GM10266 (cell line): ENCODE data around the gene AJM1.
A peak's percentile ranks its signal among the peaks of the same experiment; 100 is the strongest.
"Not testable (repeated sequence)": the region's sequence is repeated elsewhere in the genome, so short reads cannot be mapped to it uniquely, and the experiment has no call there.

ENCODE experiments used
- DNase-seq: peaks from one replicate; pipeline ENCODE4 v3.0.0; 2012; ENCODE audit errors: extremely low spot score
- CTCF ChIP-seq: IDR thresholded peaks from 2 replicates; pipeline ENCODE4 v1.5.1; 2012; ENCODE audit warnings: mild to moderate bottlenecking, low read depth; ENCODE audit not compliant: control insufficient read depth, insufficient read depth; ENCODE audit errors: missing control alignments

AJM1 gene

GRCh38 chr9:136842380-136842948, at the start of gene AJM1:
TSS of gene AJM1 (plus strand) at chr9:136842478. CDS start at chr9:136844415, 1,937 bp downstream.
- DNase-seq = peak; percentile 90
- TF ChIP-seq CTCF = peak; percentile 94

DNA sequence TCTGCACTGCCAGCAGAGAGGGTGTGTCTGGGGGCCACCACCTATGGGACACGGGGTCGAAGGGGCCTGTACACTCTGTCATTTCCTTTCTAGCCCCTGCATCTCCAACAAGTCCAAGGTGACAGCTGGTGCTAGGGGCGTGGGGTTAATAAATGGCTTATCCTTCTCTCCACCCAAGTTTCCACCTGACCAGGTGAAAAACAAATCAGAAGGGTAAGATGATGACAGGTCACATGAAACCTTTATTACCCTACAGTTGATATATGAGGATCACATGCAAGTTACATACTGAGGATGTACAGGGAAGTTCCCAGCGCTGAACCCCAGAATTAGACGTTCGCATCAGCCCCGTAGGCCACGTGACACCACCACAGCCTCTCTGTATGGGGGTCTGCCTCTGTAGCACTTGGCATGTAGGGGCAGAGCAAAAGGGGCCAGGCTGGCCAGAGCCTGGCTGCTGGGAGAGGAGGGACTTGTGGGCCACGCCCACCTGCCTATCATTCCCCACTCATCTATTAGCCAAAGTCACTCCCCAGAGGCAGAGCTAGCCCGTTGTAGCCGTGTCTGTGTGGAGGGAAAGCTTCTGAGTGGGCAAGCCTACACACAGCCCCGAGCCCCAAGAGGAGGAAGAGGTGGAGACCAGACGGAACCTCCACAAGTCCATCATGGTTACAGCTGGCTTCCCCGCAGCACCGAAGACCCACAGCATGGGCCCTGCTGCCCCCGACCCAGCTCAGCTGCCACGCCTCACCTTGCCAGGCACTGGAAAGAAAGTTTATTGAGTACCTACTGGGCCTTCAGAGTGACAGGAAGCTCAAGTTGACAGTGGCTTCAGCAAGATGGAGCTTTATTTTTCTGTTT, 49.0 kb upstream of the AJM1 start:
- DNase-seq = no peak

GRCh38 chr9:136794281-136794999, 47.8 kb upstream of the AJM1 start:
- no peak for TF ChIP-seq CTCF
- no peak for DNase-seq

More for the DNA sequence above, 49.0 kb upstream of the AJM1 start:
- no peak for TF ChIP-seq CTCF

DNA sequence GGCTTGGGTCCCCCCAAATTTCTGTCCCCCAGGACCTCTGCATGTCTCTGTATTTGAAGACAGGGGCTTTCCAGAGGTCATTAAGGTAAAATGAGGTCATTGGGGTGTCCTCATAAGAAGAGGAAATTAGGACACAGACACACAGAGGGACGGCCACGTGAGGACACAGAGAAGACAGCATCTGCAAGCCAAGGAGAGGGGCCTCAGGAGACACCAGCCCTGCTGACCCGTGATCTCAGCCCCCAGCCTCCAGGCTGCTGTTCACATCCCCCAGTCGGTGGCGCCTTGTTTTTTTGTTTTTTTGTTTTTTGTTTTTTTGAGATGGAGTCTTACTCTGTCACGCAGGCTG, 47.3 kb upstream of the AJM1 start:
- no peak for TF ChIP-seq CTCF
- no peak for DNase-seq

DNA sequence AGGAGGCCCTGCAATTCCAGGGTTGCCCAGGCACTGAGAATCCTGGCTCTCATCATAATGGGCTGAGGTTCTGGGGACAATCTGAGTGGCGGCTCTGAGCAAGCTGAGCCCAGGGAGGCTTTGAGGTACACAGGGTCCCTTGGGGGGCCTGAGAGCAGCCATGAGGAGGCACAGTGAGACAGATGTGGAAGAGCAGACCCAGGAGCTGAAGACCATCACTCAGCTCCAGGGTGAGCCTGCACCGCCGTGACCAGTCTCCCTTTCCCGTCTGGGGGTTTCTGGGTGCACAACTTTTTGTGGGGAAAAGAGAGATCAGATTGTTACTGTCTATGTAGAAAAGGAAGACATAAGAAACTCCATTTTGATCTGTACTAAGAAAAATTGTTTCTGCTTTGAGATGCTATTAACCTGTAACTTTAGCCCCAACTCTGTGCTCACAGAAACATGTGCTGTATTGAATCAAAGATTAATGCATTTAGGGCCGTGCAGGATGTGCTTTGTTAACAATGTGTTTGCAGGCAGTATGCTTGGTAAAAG, 46.0 kb upstream of the AJM1 start, which contains the start of gene CCDC183:
Gene CCDC183 (plus strand): TSS at position 101 of the 537 bp plus-strand sequence. CDS start 60 bp downstream, at position 161.
- DNase-seq = no peak
- no peak for TF ChIP-seq CTCF

- DNase-seq = not testable (repeated sequence)
Measured at GRCh38 chr9:136796775-136797347, 45.4 kb upstream of the AJM1 start.

DNA sequence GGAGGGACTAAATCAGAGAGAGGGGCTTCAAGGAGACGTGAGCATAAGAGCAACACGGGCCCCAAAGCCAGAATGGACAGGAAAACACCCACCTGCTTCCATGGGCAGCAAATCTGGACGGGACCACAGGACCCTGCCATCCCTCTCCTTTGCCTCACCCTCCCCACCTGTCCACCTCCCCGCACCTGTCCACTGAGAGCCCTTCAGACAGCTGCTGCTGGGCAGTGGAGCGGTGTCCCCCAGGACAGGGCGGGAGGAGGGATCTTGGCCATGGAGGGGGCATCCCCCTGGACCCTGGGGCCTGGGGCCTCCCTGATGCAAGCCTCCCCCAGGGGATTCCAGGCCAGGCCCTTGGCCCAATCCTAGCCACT, 43.6 kb upstream of the AJM1 start:
- no peak for TF ChIP-seq CTCF
- no peak for DNase-seq
